GM12878 (cell line): ENCODE data around the gene PARP8. TPM values are rescaled to one million over a fixed set of nuclear protein-coding genes. Genes with fewer than 3 reads are reported as not detected.

Experiments used
- ATAC-seq: fragments of 200-7000 bp; cut with Tn5 transposase; 3 replicates; pipeline ENCODE4 v1.9.1; 2020; ENCODE audit warnings: mild to moderate bottlenecking, moderate library complexity
- BruUV-seq: library from RNA; stranded (reverse); fragments of 400-500 nt; replicated peaks from 2 replicates; lab custom pipeline; 2021; lab: Mats Ljungman, UMichigan
- CTCF ChIA-PET: fragments of 300-600 bp; sonication (Branson Sonifier 250); formaldehyde crosslinking; extraction: SDS; loops from one replicate; lab custom pipeline; 2021; ENCODE audit warnings: inconsistent platforms; lab: Yijun Ruan, JAX
- POLR2A ChIA-PET: fragments of 350-600 bp; formaldehyde crosslinking; extraction: SDS; loops from one replicate; lab custom pipeline; 2021; ENCODE audit warnings: inconsistent platforms; lab: Charles Lee
- RAD21 ChIA-PET: fragments of 300-600 bp; sonication (Branson Sonifier 250); formaldehyde crosslinking; loops from one replicate; lab custom pipeline; 2023; ENCODE audit warnings: antibody characterized with exemption; ENCODE audit not compliant: unreplicated experiment; lab: Charles Lee
- SMC1A ChIA-PET: fragments of 300-600 bp; sonication (Branson Sonifier 250); formaldehyde crosslinking; loops from one replicate; lab custom pipeline; 2023; ENCODE audit not compliant: unreplicated experiment, uncharacterized antibody; lab: Charles Lee
- DNase-seq: peaks from one replicate; pipeline ENCODE4 v3.0.0-alpha.2; 2011; ENCODE audit warnings: low read depth, low spot score
- FAIRE-seq: peaks from 3 replicates; lab custom pipeline; 2011; peaks lifted over from hg19 to GRCh38; lab: Jason Lieb, UNC
- H2AFZ ChIP-seq: 2 replicates; pipeline ENCODE4 v1.6.0; 2011; ENCODE audit warnings: low read depth, low read length, control low read depth; ENCODE audit not compliant: control insufficient read depth
- H3K27ac ChIP-seq: 2 replicates; pipeline ENCODE4 v1.5.1; 2011; ENCODE audit warnings: control low read depth; ENCODE audit not compliant: control insufficient read depth, insufficient read depth
- H3K27me3 ChIP-seq, 2 experiments: replicated peaks in 1 of 2; 2 replicates each; pipeline versions ENCODE4 v1.6.0 to v1.6.1; 2011; ENCODE audit warnings: low read length in 1 of 2; ENCODE audit not compliant: control insufficient read depth in 2 of 2, insufficient read depth in 2 of 2
- H3K36me3 ChIP-seq, 2 experiments: 2 replicates each; pipeline ENCODE4 v1.5.1; 2011; ENCODE audit warnings: low read length in 1 of 2; ENCODE audit not compliant: control insufficient read depth in 2 of 2, insufficient read depth in 2 of 2
- H3K4me1 ChIP-seq: 2 replicates; pipeline ENCODE4 v1.6.1; 2011; ENCODE audit warnings: mild to moderate bottlenecking, low read length, moderate library complexity, mixed read lengths; ENCODE audit not compliant: control insufficient read depth, insufficient read depth
- H3K4me2 ChIP-seq: 2 replicates; pipeline ENCODE4 v1.6.0; 2011; ENCODE audit warnings: control low read depth; ENCODE audit not compliant: control insufficient read depth, insufficient read depth
- H3K4me3 ChIP-seq: fragments of 200-600 bp; sonication (generic); 2 replicates; pipeline ENCODE4 v1.5.1; 2016
- H3K79me2 ChIP-seq: 2 replicates; pipeline ENCODE4 v1.6.0; 2011; ENCODE audit warnings: low read length; ENCODE audit not compliant: control insufficient read depth, insufficient read depth
- H3K9ac ChIP-seq: 2 replicates; pipeline ENCODE4 v1.8.0; 2011; ENCODE audit warnings: low read length, control low read depth, mixed read lengths; ENCODE audit not compliant: control insufficient read depth, insufficient read depth
- H3K9me3 ChIP-seq: replicated peaks from 3 replicates; pipeline ENCODE4 v1.5.1; 2011; ENCODE audit warnings: mild to moderate bottlenecking, low read length; ENCODE audit not compliant: control insufficient read depth, insufficient read depth
- H4K20me1 ChIP-seq: 2 replicates; pipeline ENCODE4 v1.6.0; 2011; ENCODE audit not compliant: control insufficient read depth, insufficient read depth
- BHLHE40 ChIP-seq, 2 experiments: fragments of 450-650 bp in 1 of 2; IDR thresholded peaks; 2 replicates each; pipeline ENCODE4 v1.6.1; 2011 to 2017; ENCODE audit warnings: low read depth in 2 of 2, borderline replicate concordance in 1 of 2, improper control_type of control experiment in 1 of 2, low read length in 1 of 2, mild to moderate bottlenecking in 1 of 2
- E2F8 ChIP-seq: fragments of 450-650 bp; IDR thresholded peaks from 2 replicates; pipeline ENCODE4 v1.6.1; 2018; ENCODE audit warnings: mild to moderate bottlenecking, low read depth, moderate library complexity; ENCODE audit not compliant: partially characterized antibody
- FOS ChIP-seq: IDR thresholded peaks from 3 replicates; pipeline ENCODE4 v1.6.1; 2011; ENCODE audit warnings: borderline replicate concordance; ENCODE audit not compliant: insufficient read length; ENCODE audit errors: extremely low read depth
- NR2C2 ChIP-seq: IDR thresholded peaks from 2 replicates; pipeline ENCODE4 v1.6.1; 2011; ENCODE audit warnings: borderline replicate concordance, low read depth; ENCODE audit not compliant: control insufficient read depth, insufficient read length
- RAD21 ChIP-seq: IDR thresholded peaks from 2 replicates; pipeline ENCODE4 v1.6.1; 2011; ENCODE audit warnings: mild to moderate bottlenecking, low read depth, low read length, moderate library complexity; ENCODE audit not compliant: insufficient read depth
- RB1 ChIP-seq: fragments of 450-650 bp; formaldehyde crosslinking; IDR thresholded peaks from 2 replicates; pipeline ENCODE4 v1.6.1; 2017; ENCODE audit warnings: mild to moderate bottlenecking, borderline replicate concordance
- SMAD5 ChIP-seq: IDR thresholded peaks from 2 replicates; pipeline ENCODE4 v1.6.1; 2016; ENCODE audit warnings: antibody characterized with exemption, low read depth
- SREBF1 ChIP-seq: IDR thresholded peaks from 2 replicates; pipeline ENCODE4 v1.6.1; 2012; ENCODE audit warnings: mild to moderate bottlenecking, low read length
- TBL1XR1 ChIP-seq: IDR thresholded peaks from 2 replicates; pipeline ENCODE4 v1.6.1; 2012; ENCODE audit warnings: low read depth, low read length, improper control_type of control experiment
- TCF3 ChIP-seq: IDR thresholded peaks from 2 replicates; pipeline ENCODE4 v1.6.1; 2012; ENCODE audit warnings: low read depth, mild to moderate bottlenecking, low read length, borderline replicate concordance; ENCODE audit not compliant: insufficient read depth
- ZBTB40 ChIP-seq: fragments of 450-650 bp; IDR thresholded peaks from 2 replicates; pipeline ENCODE4 v1.6.1; 2016; ENCODE audit warnings: mild to moderate bottlenecking, moderate library complexity, borderline replicate concordance
- ZNF274 ChIP-seq: IDR thresholded peaks from one replicate; pipeline ENCODE4 v1.8.0; 2011; ENCODE audit not compliant: insufficient read length, insufficient read depth
- in situ Hi-C: fragments of 300-500 bp; cut with MboI; formaldehyde crosslinking; loops from 9 replicates; pipeline ENCODE4 v1.14.3; 2018; ENCODE audit warnings: mixed read lengths
- intact Hi-C: fragments of 100-400 bp; cut with micrococcal nuclease; formaldehyde crosslinking; loops from one replicate; pipeline ENCODE4 v1.14.2; 2022; ENCODE audit not compliant: unreplicated experiment
- polyA plus RNA-seq, 11 experiments: library from polyadenylated mRNA; depleted of rRNA in 4 of 11; unstranded in 6 of 11; stranded (reverse) in 5 of 11; fragments of >200 nt; fragmentation: Nextera tagmentation in 4 of 11; fragmentation: Illumina TruSeq in 1 of 11; extraction: Ambion mirVana in 4 of 11; extraction: Trizol in 1 of 11; gene quantifications; 1 replicate in 1 of 11; 2 replicates in 10 of 11; pipeline versions ENCODE4 v1.2.1 to v1.2.3, GENCODE V29; 2011 to 2016; ENCODE audit warnings: inconsistent platforms in 2 of 11, missing spikeins in 2 of 11, low read depth in 1 of 11
- total RNA-seq, 4 experiments: library from RNA; depleted of rRNA in 3 of 4; stranded (reverse); fragments of >200 nt in 3 of 4; fragmentation: Illumina TruSeq in 1 of 4; extraction: Trizol in 1 of 4; gene quantifications; 2 replicates each; pipeline versions ENCODE4 v1.2.1 to v1.2.3, GENCODE V29; 2013 to 2021

Gene PARP8
- total and polyA plus RNA-seq, 10 of the 15 experiments (the other 5 are each of a cell fraction or from before 2014, with no cell fraction given): 9.1 to 65.2 (median 20.6) TPM

- no peak for TF ChIP-seq ZBTB40
- TF ChIP-seq NR2C2: no peak
Observed at GRCh38 chr5:50839472-50839871, 173.0 kb downstream of the PARP8 start (continued).

GRCh38 chr5:50843091-50843490 lies 176.7 kb downstream of the PARP8 start:
- DNase-seq (no peak), FAIRE-seq (no peak), ATAC-seq (no peak)
- no peak overlapping the region for H2AFZ ChIP-seq
- H3K9ac ChIP-seq: no peak overlapping the region
- H3K4me3 ChIP-seq: no peak overlapping the region
- intact Hi-C loops (no loop called here), in situ Hi-C loops (no loop called here)
- H3K27me3 ChIP-seq: no peaks in the 10 kb centered on the region
- ChIA-PET CTCF (interaction anchor here (0.6 kb wide), 1 partner anchor 48 kb away, joined by 3 read pairs; no protein-coding TSS in a partner anchor), POLR2A (no interaction called here), SMC1A (no interaction called here), RAD21 (no interaction called here)
- H3K79me2 ChIP-seq: no peaks in the 10 kb centered on the region
- peaks cover 0 to 4% of the 10 kb centered on the region in 2 experiments; a peak in 1 of 4 replicates for H3K36me3 ChIP-seq
- no peak overlapping the region for H3K27ac ChIP-seq
- no TSS peak for BruUV-seq
- no peak overlapping the region for H3K4me2 ChIP-seq
- no peaks in the 10 kb centered on the region for H3K4me1 ChIP-seq
- no peaks in the 10 kb centered on the region for H4K20me1 ChIP-seq
- H3K9me3 ChIP-seq: no peaks in the 10 kb centered on the region
- TF ChIP-seq FOS (no peak), SREBF1 (no peak), RB1 (no peak), ZNF274 (no peak), TCF3 (no peak), RAD21 (no peak), TBL1XR1 (no peak), SMAD5 (no peak), BHLHE40 (IDR thresholded peaks at IDR 0.05; ENCODE audit: borderline replicate concordance in 1 of 2, low read depth in 2 of 2, low read length in 1 of 2) (no peak), E2F8 (no peak)
